DND-41 (cell line): ENCODE data around the gene RAF1.

ENCODE experiments used
- CTCF ChIP-seq: IDR thresholded peaks from 2 replicates; pipeline ENCODE4 v1.5.1; 2012; ENCODE audit warnings: borderline replicate concordance, low read length, moderate library complexity, mild to moderate bottlenecking; ENCODE audit not compliant: poor library complexity, severe bottlenecking; ENCODE audit errors: extremely low read depth
- EZH2 ChIP-seq: IDR thresholded peaks from 3 replicates; pipeline ENCODE4 v1.6.1; 2012; ENCODE audit warnings: borderline replicate concordance, low read depth, mild to moderate bottlenecking, moderate library complexity, low read length, inconsistent platforms; ENCODE audit not compliant: severe bottlenecking

DNA sequence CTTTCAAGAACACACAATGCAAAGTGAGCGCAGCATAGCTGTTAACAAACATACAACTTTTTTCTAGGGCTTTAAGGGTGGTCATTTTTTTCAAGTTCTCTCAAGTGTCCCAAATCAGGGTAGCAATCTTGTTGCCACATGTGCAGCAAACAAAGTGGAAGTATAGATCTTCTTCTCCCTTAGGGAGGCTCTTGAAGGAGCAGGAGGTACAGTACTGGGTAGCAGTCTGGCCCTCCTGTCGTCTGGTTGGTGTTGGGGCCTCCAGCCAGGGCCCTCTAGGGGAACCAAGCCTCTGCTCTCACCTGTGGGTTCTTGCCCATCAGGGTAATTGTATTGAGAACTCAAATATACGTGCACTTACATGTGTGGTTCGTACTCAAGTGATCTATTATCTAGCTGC, 81.2 kb downstream of the RAF1 start:
- TF ChIP-seq CTCF = no peak
- TF ChIP-seq EZH2 = no peak
